Measurements from ENCODE around the gene RAB32. TPM values are rescaled to one million over a fixed set of nuclear protein-coding genes. Genes with fewer than 3 reads are reported as not detected.

The RAB32 gene
- total and polyA plus RNA-seq, 2 donors (not counting 1 experiment from before 2014, with no cell fraction given): 116 to 131 TPM

- H2AFZ ChIP-seq (ENCODE audit: low read length): no peak overlapping the region
- no peak overlapping the region for H3K4me2 ChIP-seq (ENCODE audit: extremely low read depth, insufficient read depth, low read length)
- H4K20me1 ChIP-seq (ENCODE audit: control insufficient read depth, extremely low read depth, insufficient read depth, low read length): no peaks in the 10 kb centered on the region
- peaks cover 6% of the 10 kb centered on the region for H3K4me1 ChIP-seq (ENCODE audit: control insufficient read depth, extremely low read depth, insufficient read depth, low read length)
- DNase-seq (ENCODE audit: low read depth in 2 of 2): no peak
- H3K9me3 ChIP-seq (ENCODE audit: control insufficient read depth, insufficient read depth, low read depth, low read length): no peaks in the 10 kb centered on the region
- H3K4me3 ChIP-seq (replicated peaks in 1 of 4; ENCODE audit: control extremely low read depth in 1 of 4, insufficient read depth in 1 of 4, low read depth in 3 of 4, low read length in 4 of 4): no peak overlapping the region
- H3K79me2 ChIP-seq (ENCODE audit: control insufficient read depth, insufficient read depth, low read length): peaks cover 86% of the 10 kb centered on the region
- no peak overlapping the region for H3K9ac ChIP-seq (ENCODE audit: insufficient read depth, low read length)
- TF ChIP-seq EZH2 (IDR thresholded peaks at IDR 0.05; ENCODE audit: low read length, missing control alignments): no peak
- TF ChIP-seq CTCF (conservative IDR thresholded peaks at IDR 0.05 in 1 of 2, IDR thresholded peaks at IDR 0.05 in 1 of 2; ENCODE audit: low read depth in 1 of 2, low read length in 2 of 2): no peak
- no peak overlapping the region for H3K27ac ChIP-seq (ENCODE audit: insufficient read depth, low read length)
- peaks cover 4% of the 10 kb centered on the region for H3K36me3 ChIP-seq (ENCODE audit: control insufficient read depth, insufficient read depth, low read length)
- no peaks in the 10 kb centered on the region for H3K27me3 ChIP-seq (ENCODE audit: control insufficient read depth, insufficient read depth, low read length)
These were observed 5.3 kb downstream of the RAB32 start for GRCh38 chr6:146548898-146549374.

GRCh38 chr6:146550911-146551310, 7.3 kb downstream of the RAB32 start:
- H3K4me3 ChIP-seq (replicated peaks in 1 of 4; ENCODE audit: control extremely low read depth in 1 of 4, insufficient read depth in 1 of 4, low read depth in 3 of 4, low read length in 4 of 4): no peak overlapping the region
- no peak for TF ChIP-seq EZH2 (IDR thresholded peaks at IDR 0.05; ENCODE audit: low read length, missing control alignments)
- TF ChIP-seq CTCF (conservative IDR thresholded peaks at IDR 0.05 in 1 of 2, IDR thresholded peaks at IDR 0.05 in 1 of 2; ENCODE audit: low read depth in 1 of 2, low read length in 2 of 2): no peak
- H3K4me2 ChIP-seq (ENCODE audit: extremely low read depth, insufficient read depth, low read length): peak overlapping the region; percentile 8
- no peaks in the 10 kb centered on the region for H3K9me3 ChIP-seq (ENCODE audit: control insufficient read depth, insufficient read depth, low read depth, low read length)
- H2AFZ ChIP-seq (ENCODE audit: low read length): no peak overlapping the region
- DNase-seq (ENCODE audit: low read depth in 2 of 2): peak; percentile 7 to 81
- H3K36me3 ChIP-seq (ENCODE audit: control insufficient read depth, insufficient read depth, low read length): peaks cover 6% of the 10 kb centered on the region
- peaks cover 3% of the 10 kb centered on the region for H3K4me1 ChIP-seq (ENCODE audit: control insufficient read depth, extremely low read depth, insufficient read depth, low read length)
- peaks cover 71% of the 10 kb centered on the region for H3K79me2 ChIP-seq (ENCODE audit: control insufficient read depth, insufficient read depth, low read length)
- no peaks in the 10 kb centered on the region for H3K27me3 ChIP-seq (ENCODE audit: control insufficient read depth, insufficient read depth, low read length)
- H4K20me1 ChIP-seq (ENCODE audit: control insufficient read depth, extremely low read depth, insufficient read depth, low read length): no peaks in the 10 kb centered on the region
- H3K27ac ChIP-seq (ENCODE audit: insufficient read depth, low read length): no peak overlapping the region
- no peak overlapping the region for H3K9ac ChIP-seq (ENCODE audit: insufficient read depth, low read length)

- H3K79me2 ChIP-seq (ENCODE audit: control insufficient read depth, insufficient read depth, low read length): peaks cover 69% of the 10 kb centered on the region
- H3K4me1 ChIP-seq (ENCODE audit: control insufficient read depth, extremely low read depth, insufficient read depth, low read length): peaks cover 3% of the 10 kb centered on the region
- no peaks in the 10 kb centered on the region for H3K9me3 ChIP-seq (ENCODE audit: control insufficient read depth, insufficient read depth, low read depth, low read length)
- no peak for TF ChIP-seq EZH2 (IDR thresholded peaks at IDR 0.05; ENCODE audit: low read length, missing control alignments)
- TF ChIP-seq CTCF (conservative IDR thresholded peaks at IDR 0.05 in 1 of 2, IDR thresholded peaks at IDR 0.05 in 1 of 2; ENCODE audit: low read depth in 1 of 2, low read length in 2 of 2): no peak
- no peak overlapping the region for H3K9ac ChIP-seq (ENCODE audit: insufficient read depth, low read length)
- DNase-seq (ENCODE audit: low read depth in 2 of 2): peak in 1 of 2 donors; percentile 75
- peak overlapping the region in 1 of 4 experiments; percentile 11 for H3K4me3 ChIP-seq (replicated peaks in 1 of 4; ENCODE audit: control extremely low read depth in 1 of 4, insufficient read depth in 1 of 4, low read depth in 3 of 4, low read length in 4 of 4)
- peaks cover 6% of the 10 kb centered on the region for H3K36me3 ChIP-seq (ENCODE audit: control insufficient read depth, insufficient read depth, low read length)
- H3K27ac ChIP-seq (ENCODE audit: insufficient read depth, low read length): peak overlapping the region; percentile 31
- H2AFZ ChIP-seq (ENCODE audit: low read length): no peak overlapping the region
- H4K20me1 ChIP-seq (ENCODE audit: control insufficient read depth, extremely low read depth, insufficient read depth, low read length): no peaks in the 10 kb centered on the region
- H3K27me3 ChIP-seq (ENCODE audit: control insufficient read depth, insufficient read depth, low read length): no peaks in the 10 kb centered on the region
- H3K4me2 ChIP-seq (ENCODE audit: extremely low read depth, insufficient read depth, low read length): no peak overlapping the region
These were observed 7.9 kb downstream of the RAB32 start for GRCh38 chr6:146551545-146551944.

All from fibroblast of lung (primary cell).